Ishikawa (cell line): Measurements from ENCODE around the gene ACER1.

Source experiments
- CEBPB ChIP-seq: IDR thresholded peaks from 2 replicates; pipeline ENCODE4 v1.6.1; 2012
- CREB1 ChIP-seq: IDR thresholded peaks from 2 replicates; pipeline ENCODE4 v1.6.1; 2012; ENCODE audit warnings: low read depth
- EGR1 ChIP-seq: IDR thresholded peaks from 2 replicates; pipeline ENCODE4 v1.6.1; 2012
- EP300 ChIP-seq: IDR thresholded peaks from 2 replicates; pipeline ENCODE4 v1.6.1; 2012; ENCODE audit warnings: borderline replicate concordance
- FOXM1 ChIP-seq: IDR thresholded peaks from 2 replicates; pipeline ENCODE4 v1.6.1; 2012; ENCODE audit warnings: low read depth, borderline replicate concordance
- MAX ChIP-seq: IDR thresholded peaks from 2 replicates; pipeline ENCODE4 v1.6.1; 2012
- NFIC ChIP-seq: IDR thresholded peaks from 2 replicates; pipeline ENCODE4 v1.6.1; 2012
- RAD21 ChIP-seq: IDR thresholded peaks from 2 replicates; pipeline ENCODE4 v1.6.1; 2012; ENCODE audit warnings: low read depth
- REST ChIP-seq: IDR thresholded peaks from 2 replicates; pipeline ENCODE4 v1.6.1; 2012; ENCODE audit warnings: low read depth, mild to moderate bottlenecking
- TAF1 ChIP-seq: IDR thresholded peaks from 2 replicates; pipeline ENCODE4 v1.6.1; 2012; ENCODE audit warnings: low read depth, mild to moderate bottlenecking
- TCF12 ChIP-seq: IDR thresholded peaks from 2 replicates; pipeline ENCODE4 v1.6.1; 2012; ENCODE audit warnings: low read depth
- TEAD4 ChIP-seq: IDR thresholded peaks from 2 replicates; pipeline ENCODE4 v1.6.1; 2012
- USF1 ChIP-seq: IDR thresholded peaks from 2 replicates; pipeline ENCODE4 v1.6.1; 2012
- YY1 ChIP-seq: IDR thresholded peaks from 2 replicates; pipeline ENCODE4 v1.6.1; 2012; ENCODE audit warnings: low read depth
- ZBTB7A ChIP-seq: IDR thresholded peaks from 2 replicates; pipeline ENCODE4 v1.6.1; 2012; ENCODE audit warnings: low read depth

The ACER1 gene

DNA sequence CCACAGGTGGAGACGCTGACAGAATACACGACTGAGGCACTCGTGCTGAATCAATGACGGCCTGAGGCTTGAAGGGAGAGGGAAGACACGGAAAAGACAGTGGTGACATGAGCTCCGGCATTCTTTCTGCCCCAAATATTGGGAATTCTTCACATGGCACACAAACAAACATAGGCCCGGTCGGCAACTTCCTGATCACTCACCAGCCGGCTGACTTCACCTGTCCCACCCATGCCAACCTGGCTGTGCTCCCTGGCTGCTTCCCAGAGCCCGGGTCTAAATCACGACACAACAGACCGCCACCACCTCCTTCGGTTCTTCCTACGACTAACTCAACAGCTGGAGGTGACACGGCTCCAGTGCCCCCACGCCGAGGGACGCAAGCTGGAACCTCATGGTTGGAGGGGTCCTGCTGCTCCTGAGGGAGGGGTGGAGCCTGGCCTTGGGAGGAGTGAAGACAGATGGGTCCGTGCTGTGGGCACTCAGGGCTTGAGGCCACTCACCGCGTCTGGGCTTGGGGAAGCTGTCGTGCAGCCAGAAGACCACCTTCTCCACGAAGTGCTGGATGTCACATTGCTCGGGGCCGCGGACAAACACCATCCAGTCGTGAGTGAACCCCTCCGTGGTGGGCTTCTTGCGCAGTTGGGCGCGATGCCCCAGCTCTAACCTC, 63.2 kb downstream of the ACER1 start:
- TF ChIP-seq EGR1 (no peak), EP300 (no peak), REST (no peak), FOXM1 (no peak), RAD21 (no peak)

DNA sequence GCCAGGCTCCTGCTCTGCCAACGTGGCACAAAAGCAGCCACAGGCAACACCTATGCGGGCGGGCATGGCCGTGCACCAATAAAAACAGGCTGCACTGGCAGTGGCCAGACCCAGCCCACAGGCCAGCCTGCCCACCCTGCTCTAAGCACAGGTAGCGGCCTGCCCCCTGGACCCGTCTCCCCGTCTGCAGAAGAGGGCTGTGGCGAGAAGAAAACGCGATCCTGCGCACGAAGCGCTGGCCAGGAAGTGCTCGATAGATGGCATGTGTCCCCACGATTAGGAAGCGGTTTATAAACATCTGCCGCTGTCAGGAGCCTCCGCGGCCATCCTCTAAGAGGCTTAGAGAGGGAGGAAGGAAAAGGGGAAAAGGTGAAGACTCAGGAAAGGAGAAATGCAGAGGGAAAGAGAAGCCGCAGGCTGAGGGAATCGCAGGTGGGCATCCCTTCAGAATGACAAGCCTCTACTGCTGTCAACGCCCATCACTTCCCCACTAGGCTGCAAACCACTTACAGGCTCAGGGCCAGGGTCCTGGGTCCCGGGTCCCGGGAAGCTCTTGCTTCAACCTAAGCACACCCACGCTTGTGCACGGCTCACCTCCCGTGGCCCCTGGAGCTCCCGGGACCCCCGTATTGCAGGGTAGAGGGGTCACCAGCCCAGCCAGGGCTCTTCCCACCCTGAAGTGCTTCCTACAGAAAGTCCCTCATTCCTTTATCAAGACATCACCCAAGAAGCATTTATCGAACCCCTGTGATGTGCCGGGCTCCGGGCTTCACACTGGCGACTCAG, 64.1 kb downstream of the ACER1 start:
- TF ChIP-seq YY1 (no peak), USF1 (no peak), TCF12 (no peak), REST (no peak), MAX (no peak), TAF1 (no peak), NFIC (no peak), EP300 (no peak), TEAD4 (no peak), EGR1 (no peak), ZBTB7A (no peak), RAD21 (no peak), CEBPB (no peak), FOXM1 (no peak), CREB1 (no peak)

- TF ChIP-seq YY1, result no peak
- no peak for TF ChIP-seq TEAD4
- TF ChIP-seq MAX, result no peak
- no peak for TF ChIP-seq CEBPB
- TF ChIP-seq NFIC, result no peak
- TF ChIP-seq RAD21, result no peak
- TF ChIP-seq USF1, result no peak
- TF ChIP-seq EP300, result no peak
- TF ChIP-seq EGR1, result no peak
- TF ChIP-seq TAF1, result no peak
- TF ChIP-seq REST, result no peak
These were observed 65.0 kb downstream of the ACER1 start for GRCh38 chr19:6268382-6268771.

- TF ChIP-seq MAX, result no peak
These were observed 65.6 kb downstream of the ACER1 start for GRCh38 chr19:6267552-6268381.
